HG03280 (cell line): ENCODE data around the gene LRP1B.
A peak's percentile ranks its signal among the peaks of the same experiment; 100 is the strongest.

ENCODE experiments used
- ATAC-seq: cut with Tn5 transposase; IDR thresholded peaks from one replicate; pipeline ENCODE4 v1.9.1; 2021; ENCODE audit warnings: mild to moderate bottlenecking, moderate library complexity; ENCODE audit not compliant: unreplicated experiment

The LRP1B gene

GRCh38 chr2:141526760-141527159, 604.1 kb downstream of the LRP1B start:
- ATAC-seq = no peak

- ATAC-seq = no peak
Measured at GRCh38 chr2:141524777-141525176, 606.0 kb downstream of the LRP1B start.

- ATAC-seq = no peak
Measured at GRCh38 chr2:141523199-141523598, 607.6 kb downstream of the LRP1B start.

- no peak for ATAC-seq
Measured at GRCh38 chr2:141522702-141523101, 608.1 kb downstream of the LRP1B start.

GRCh38 chr2:141522048-141522447, 608.8 kb downstream of the LRP1B start:
- ATAC-seq = no peak

- ATAC-seq = no peak
Measured at GRCh38 chr2:141519906-141520305, 610.9 kb downstream of the LRP1B start.

GRCh38 chr2:141517852-141518421, 612.9 kb downstream of the LRP1B start:
- no peak for ATAC-seq

GRCh38 chr2:141517180-141517851, 613.5 kb downstream of the LRP1B start:
- ATAC-seq = no peak

- ATAC-seq = no peak
Measured at GRCh38 chr2:141515931-141516330, 614.9 kb downstream of the LRP1B start.

- ATAC-seq = peak; percentile 100
Measured at GRCh38 chr2:141513853-141514252, 617.0 kb downstream of the LRP1B start.

GRCh38 chr2:141508806-141509595, 621.8 kb downstream of the LRP1B start:
- no peak for ATAC-seq

GRCh38 chr2:141508086-141508752, 622.6 kb downstream of the LRP1B start:
- ATAC-seq = no peak

GRCh38 chr2:141506135-141506534, 624.7 kb downstream of the LRP1B start:
- ATAC-seq = no peak

GRCh38 chr2:141501752-141502151, 629.1 kb downstream of the LRP1B start:
- no peak for ATAC-seq

GRCh38 chr2:141499123-141499522, 631.7 kb downstream of the LRP1B start:
- ATAC-seq = no peak

GRCh38 chr2:141498561-141498960, 632.3 kb downstream of the LRP1B start:
- no peak for ATAC-seq

- no peak for ATAC-seq
Measured at GRCh38 chr2:141497272-141497671, 633.5 kb downstream of the LRP1B start.

GRCh38 chr2:141496810-141497209, 634.0 kb downstream of the LRP1B start:
- no peak for ATAC-seq

GRCh38 chr2:141493936-141494335, 636.9 kb downstream of the LRP1B start:
- ATAC-seq = no peak

- ATAC-seq = no peak
Measured at GRCh38 chr2:141492816-141493215, 638.0 kb downstream of the LRP1B start.

- no peak for ATAC-seq
Measured at GRCh38 chr2:141490886-141491285, 639.9 kb downstream of the LRP1B start.
